Transverse colon (tissue), 1 donor: ENCODE results near the gene LIMS1.

ENCODE experiments used
- EP300 ChIP-seq: sonication (generic); formaldehyde crosslinking; IDR thresholded peaks from one replicate; pipeline ENCODE4 v1.6.1; 2017; ENCODE audit warnings: antibody characterized with exemption, low read depth
- POLR2A ChIP-seq: fragments of 450-650 bp; IDR thresholded peaks from one replicate; pipeline ENCODE4 v1.6.1; 2016; ENCODE audit warnings: antibody characterized with exemption, mild to moderate bottlenecking, moderate library complexity

GRCh38 chr2:108701806-108702205, 167.5 kb downstream of the LIMS1 start:
- TF ChIP-seq POLR2A (no peak), EP300 (no peak)
